ENCODE measurements around the gene C4orf33. TPM values are rescaled to one million over a fixed set of nuclear protein-coding genes. Genes with fewer than 3 reads are reported as not detected.

Gene C4orf33
- total and polyA plus RNA-seq, 4 experiments from 2014 or later: 4.6 to 7.6 (median 6.0) TPM

DNA sequence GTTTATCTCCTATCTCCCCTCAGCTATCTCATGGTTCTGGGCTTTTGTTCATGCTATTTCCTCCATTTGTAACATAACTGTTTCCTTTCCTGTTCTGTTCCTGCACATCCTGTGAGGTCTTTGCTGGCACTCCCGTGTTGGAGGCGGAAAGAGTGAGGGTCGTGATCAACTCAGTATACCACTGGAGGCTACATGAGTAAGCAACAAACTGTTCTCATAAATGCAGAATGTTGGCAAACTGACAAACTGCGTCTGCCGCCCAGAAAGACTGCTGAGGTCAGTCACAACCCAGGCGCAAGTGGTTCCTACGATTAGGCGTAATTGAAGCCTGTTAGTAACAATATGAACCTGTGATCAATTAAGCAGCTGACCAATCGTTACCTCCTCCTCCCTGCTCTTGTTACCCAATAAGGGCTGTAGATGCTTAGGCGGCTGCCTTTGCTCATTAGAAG lies 48.8 kb downstream of the C4orf33 start:
- Histone ChIP-seq H3K27me3 (ENCODE audit: insufficient read depth, low read length) (no peaks in the 10 kb centered on the region), H3K36me3 (ENCODE audit: insufficient read depth, low read length) (no peaks in the 10 kb centered on the region), H3K27ac (ENCODE audit: low read depth, low read length) (no peak overlapping the region), H3K4me1 (ENCODE audit: insufficient read depth, low read length) (no peaks in the 10 kb centered on the region), H3K9me3 (ENCODE audit: control insufficient read depth in 1 of 2, low read length in 2 of 2) (no peaks in the 10 kb centered on the region), H3K4me3 (ENCODE audit: low read length in 2 of 2) (no peak overlapping the region)
- Mint-ChIP-seq H3K27ac (no peak overlapping the region), H3K27me3 (peaks cover 4 to 6% of the 10 kb centered on the region in 2 donors), H3K9me3 (no peaks in the 10 kb centered on the region), H3K36me3 (no peaks in the 10 kb centered on the region), H3K4me3 (no peak overlapping the region), H3K4me1 (no peaks in the 10 kb centered on the region)
- CTCF ChIA-PET (ENCODE audit: partially characterized antibody): no interaction called here
- intact Hi-C loops (cut with micrococcal nuclease): no loop called here
- POLR2A ChIA-PET (ENCODE audit: partially characterized antibody): no interaction called here
- DNase-seq: no peak

DNA sequence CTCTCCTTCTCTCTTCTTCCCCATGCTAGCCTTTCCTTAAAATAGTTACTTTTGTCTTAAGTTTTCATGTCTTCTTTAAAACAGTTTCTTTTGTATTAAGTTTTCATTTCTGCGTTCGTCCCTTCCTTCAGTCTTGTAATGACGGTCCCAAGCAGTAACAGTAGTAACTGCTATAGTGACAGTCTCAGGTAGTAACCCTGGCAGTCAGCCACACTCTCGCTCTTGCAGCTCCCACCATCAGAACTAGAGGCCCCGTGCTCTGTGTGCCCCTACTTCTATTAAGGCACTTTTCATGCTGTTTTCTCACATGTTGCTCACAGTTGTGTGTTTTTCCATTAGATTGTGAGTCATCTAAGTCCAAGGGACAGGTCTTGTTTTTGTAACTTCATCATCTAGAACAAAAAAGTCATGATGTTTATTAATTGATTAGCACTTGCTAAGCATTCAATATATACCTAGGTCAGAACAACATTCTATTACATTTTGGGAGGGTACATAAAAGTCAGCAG lies 49.3 kb downstream of the C4orf33 start:
- DNase-seq: no peak
- Mint-ChIP-seq H3K27me3 (peaks cover 4 to 6% of the 10 kb centered on the region in 2 donors), H3K4me3 (no peak overlapping the region), H3K36me3 (no peaks in the 10 kb centered on the region), H3K4me1 (no peaks in the 10 kb centered on the region), H3K9me3 (no peaks in the 10 kb centered on the region), H3K27ac (no peak overlapping the region)
- no peaks in the 10 kb centered on the region for H3K27me3 ChIP-seq (ENCODE audit: insufficient read depth, low read length)
- CTCF ChIA-PET (ENCODE audit: partially characterized antibody): no interaction called here
- no peak overlapping the region for H3K4me3 ChIP-seq (ENCODE audit: low read length in 2 of 2)
- no peaks in the 10 kb centered on the region for H3K36me3 ChIP-seq (ENCODE audit: insufficient read depth, low read length)
- H3K4me1 ChIP-seq (ENCODE audit: insufficient read depth, low read length): no peaks in the 10 kb centered on the region
- POLR2A ChIA-PET (ENCODE audit: partially characterized antibody): no interaction called here
- intact Hi-C loops (cut with micrococcal nuclease): no loop called here
- no peaks in the 10 kb centered on the region for H3K9me3 ChIP-seq (ENCODE audit: control insufficient read depth in 1 of 2, low read length in 2 of 2)
- no peak overlapping the region for H3K27ac ChIP-seq (ENCODE audit: low read depth, low read length)

DNA sequence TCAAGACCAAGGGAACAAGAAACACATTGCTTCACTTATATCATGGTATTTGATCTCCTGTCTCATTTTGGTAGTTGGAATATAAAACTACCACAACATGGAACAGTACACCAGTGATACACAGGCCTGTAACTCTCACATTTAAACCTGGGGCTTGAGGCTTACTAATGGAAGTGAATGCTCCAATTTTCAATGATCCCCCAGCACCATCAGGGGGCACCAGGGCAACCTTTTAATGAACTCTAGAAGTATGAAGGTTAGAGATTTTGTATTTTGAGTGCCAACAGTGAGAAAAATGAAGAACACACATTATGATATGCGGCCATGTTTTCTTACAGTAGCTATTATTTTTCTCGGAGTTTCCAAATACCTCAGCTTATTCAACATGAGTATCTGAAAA lies 50.7 kb downstream of the C4orf33 start:
- H3K27ac ChIP-seq (ENCODE audit: low read depth, low read length): no peak overlapping the region
- Mint-ChIP-seq H3K27ac (no peak overlapping the region), H3K9me3 (no peaks in the 10 kb centered on the region), H3K4me1 (no peaks in the 10 kb centered on the region), H3K4me3 (no peak overlapping the region), H3K36me3 (no peaks in the 10 kb centered on the region), H3K27me3 (peaks cover 4 to 6% of the 10 kb centered on the region in 2 donors)
- intact Hi-C loops (cut with micrococcal nuclease): no loop called here
- no peaks in the 10 kb centered on the region for H3K36me3 ChIP-seq (ENCODE audit: insufficient read depth, low read length)
- ChIA-PET POLR2A (ENCODE audit: partially characterized antibody) (no interaction called here), CTCF (ENCODE audit: partially characterized antibody) (interaction anchor here (1.0 kb wide), 1 partner anchor 9 kb away, joined by 3 read pairs; no protein-coding TSS in a partner anchor)
- no peak for DNase-seq
- H3K4me3 ChIP-seq (ENCODE audit: low read length in 2 of 2): no peak overlapping the region
- H3K27me3 ChIP-seq (ENCODE audit: insufficient read depth, low read length): no peaks in the 10 kb centered on the region
- H3K9me3 ChIP-seq (ENCODE audit: control insufficient read depth in 1 of 2, low read length in 2 of 2): no peaks in the 10 kb centered on the region
- no peaks in the 10 kb centered on the region for H3K4me1 ChIP-seq (ENCODE audit: insufficient read depth, low read length)

DNA sequence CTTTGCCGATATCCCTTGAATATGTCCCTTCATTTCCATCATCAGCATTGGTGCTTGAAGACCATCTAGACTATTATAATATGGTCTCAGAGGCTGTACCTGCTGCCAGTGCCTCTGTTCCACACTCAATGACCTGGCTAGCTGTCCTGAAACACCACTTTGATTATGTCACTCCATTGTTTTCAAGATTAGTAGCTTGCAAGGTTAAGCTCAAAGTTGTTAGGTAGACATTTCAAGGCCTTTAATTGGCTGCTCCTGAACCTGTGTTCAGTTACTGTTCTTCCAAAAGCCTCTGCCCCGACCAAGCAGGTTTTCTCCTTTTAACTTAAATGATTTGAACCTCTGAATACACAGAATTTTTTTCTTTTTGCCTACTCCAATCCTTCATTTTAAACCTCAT lies 52.9 kb downstream of the C4orf33 start:
- POLR2A ChIA-PET (ENCODE audit: partially characterized antibody): no interaction called here
- Mint-ChIP-seq H3K4me3 (no peak overlapping the region), H3K36me3 (no peaks in the 10 kb centered on the region), H3K9me3 (no peaks in the 10 kb centered on the region), H3K4me1 (no peaks in the 10 kb centered on the region), H3K27ac (no peak overlapping the region), H3K27me3 (peaks cover 6 to 7% of the 10 kb centered on the region in 2 donors)
- Histone ChIP-seq H3K27me3 (ENCODE audit: insufficient read depth, low read length) (no peaks in the 10 kb centered on the region), H3K4me3 (ENCODE audit: low read length in 2 of 2) (no peak overlapping the region), H3K4me1 (ENCODE audit: insufficient read depth, low read length) (no peaks in the 10 kb centered on the region), H3K9me3 (ENCODE audit: control insufficient read depth in 1 of 2, low read length in 2 of 2) (no peaks in the 10 kb centered on the region), H3K27ac (ENCODE audit: low read depth, low read length) (no peak overlapping the region), H3K36me3 (ENCODE audit: insufficient read depth, low read length) (no peaks in the 10 kb centered on the region)
- intact Hi-C loops (cut with micrococcal nuclease): no loop called here
- CTCF ChIA-PET (ENCODE audit: partially characterized antibody): no interaction called here
- DNase-seq: no peak

DNA sequence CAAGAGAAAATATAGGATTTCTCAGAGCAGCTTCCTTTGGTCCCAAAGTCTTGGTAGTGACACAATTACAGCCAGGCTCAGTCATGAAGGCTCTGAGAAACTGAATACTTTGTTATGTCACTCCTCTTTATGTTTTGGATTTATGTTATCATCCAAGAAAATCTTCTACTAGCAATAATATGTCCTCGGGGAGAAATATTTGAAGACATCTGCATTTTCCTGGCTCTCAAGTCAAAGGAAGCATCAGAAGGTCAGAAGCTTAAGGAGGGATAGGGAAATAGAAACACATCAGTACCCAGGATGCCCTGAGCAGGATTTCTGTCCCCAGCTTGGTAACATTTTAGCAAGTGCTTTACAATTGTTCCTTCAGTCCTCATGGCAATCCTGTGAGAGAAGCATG lies 54.0 kb downstream of the C4orf33 start:
- Histone ChIP-seq H3K27ac (ENCODE audit: low read depth, low read length) (no peak overlapping the region), H3K27me3 (ENCODE audit: insufficient read depth, low read length) (no peaks in the 10 kb centered on the region), H3K36me3 (ENCODE audit: insufficient read depth, low read length) (no peaks in the 10 kb centered on the region), H3K4me1 (ENCODE audit: insufficient read depth, low read length) (no peaks in the 10 kb centered on the region), H3K4me3 (ENCODE audit: low read length in 2 of 2) (no peak overlapping the region), H3K9me3 (ENCODE audit: control insufficient read depth in 1 of 2, low read length in 2 of 2) (no peaks in the 10 kb centered on the region)
- Mint-ChIP-seq H3K9me3 (no peaks in the 10 kb centered on the region), H3K27me3 (peaks cover 4 to 7% of the 10 kb centered on the region in 2 donors), H3K36me3 (no peaks in the 10 kb centered on the region), H3K4me3 (no peak overlapping the region), H3K27ac (no peak overlapping the region), H3K4me1 (no peaks in the 10 kb centered on the region)
- ChIA-PET POLR2A (ENCODE audit: partially characterized antibody) (no interaction called here), CTCF (ENCODE audit: partially characterized antibody) (no interaction called here)
- intact Hi-C loops (cut with micrococcal nuclease): no loop called here
- DNase-seq: no peak

DNA sequence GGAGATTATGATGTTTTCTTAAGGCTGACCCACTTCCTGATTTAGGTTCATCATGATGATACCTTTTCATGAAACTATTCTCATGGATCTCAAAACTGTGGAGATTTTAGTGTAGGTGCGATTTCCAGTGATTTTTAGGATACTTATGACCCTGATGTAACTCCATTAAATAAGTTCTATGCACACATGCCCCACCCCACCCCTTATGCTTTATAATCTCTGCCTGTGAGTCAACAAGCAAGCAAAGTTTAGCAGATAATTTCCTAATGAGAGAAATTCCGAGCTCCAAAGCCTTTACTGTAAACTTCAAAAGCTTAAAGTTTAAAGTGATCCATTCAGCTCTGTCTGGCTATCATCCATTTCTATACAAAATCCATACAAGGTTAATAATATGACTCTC lies 56.4 kb downstream of the C4orf33 start:
- Mint-ChIP-seq H3K27me3 (peaks cover 2 to 5% of the 10 kb centered on the region in 2 donors), H3K4me3 (no peak overlapping the region), H3K36me3 (no peaks in the 10 kb centered on the region), H3K9me3 (no peaks in the 10 kb centered on the region), H3K27ac (no peak overlapping the region), H3K4me1 (no peaks in the 10 kb centered on the region)
- Histone ChIP-seq H3K27ac (ENCODE audit: low read depth, low read length) (no peak overlapping the region), H3K27me3 (ENCODE audit: insufficient read depth, low read length) (no peaks in the 10 kb centered on the region), H3K36me3 (ENCODE audit: insufficient read depth, low read length) (no peaks in the 10 kb centered on the region), H3K4me3 (ENCODE audit: low read length in 2 of 2) (no peak overlapping the region), H3K4me1 (ENCODE audit: insufficient read depth, low read length) (no peaks in the 10 kb centered on the region), H3K9me3 (ENCODE audit: control insufficient read depth in 1 of 2, low read length in 2 of 2) (no peaks in the 10 kb centered on the region)
- no peak for DNase-seq
- POLR2A ChIA-PET (ENCODE audit: partially characterized antibody): no interaction called here
- CTCF ChIA-PET (ENCODE audit: partially characterized antibody): no interaction called here
- intact Hi-C loops (cut with micrococcal nuclease): no loop called here

DNA sequence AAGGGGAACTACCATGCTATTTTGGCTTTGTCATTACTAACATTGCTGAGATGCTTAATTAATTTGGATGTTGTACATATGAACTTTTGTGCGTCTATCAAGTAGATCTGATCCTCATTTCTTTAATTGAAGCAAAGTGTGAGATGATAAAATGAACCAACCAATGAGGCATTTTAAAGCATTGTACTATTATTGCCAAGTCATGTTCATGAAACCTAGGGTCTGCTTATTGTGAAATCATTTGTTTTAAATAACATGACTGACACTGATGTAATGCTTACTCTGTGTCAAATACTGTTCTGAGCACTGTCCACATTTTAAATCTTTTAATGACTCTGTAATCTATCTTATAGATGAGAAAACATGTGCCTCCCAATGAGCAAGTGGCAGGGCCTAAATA lies 57.7 kb downstream of the C4orf33 start:
- no peak overlapping the region for H3K4me3 Mint-ChIP-seq
- no peaks in the 10 kb centered on the region for H3K4me1 ChIP-seq (ENCODE audit: insufficient read depth, low read length)
- DNase-seq: no peak
- no peaks in the 10 kb centered on the region for H3K4me1 Mint-ChIP-seq
- H3K27ac Mint-ChIP-seq: no peak overlapping the region
- no peaks in the 10 kb centered on the region for H3K27me3 ChIP-seq (ENCODE audit: insufficient read depth, low read length)
- H3K36me3 Mint-ChIP-seq: no peaks in the 10 kb centered on the region
- H3K27me3 Mint-ChIP-seq: peaks cover under 1 to 8% of the 10 kb centered on the region in 2 donors
- no peaks in the 10 kb centered on the region for H3K9me3 ChIP-seq (ENCODE audit: control insufficient read depth in 1 of 2, low read length in 2 of 2)
- POLR2A ChIA-PET (ENCODE audit: partially characterized antibody): no interaction called here
- no peak overlapping the region for H3K27ac ChIP-seq (ENCODE audit: low read depth, low read length)
- no peaks in the 10 kb centered on the region for H3K36me3 ChIP-seq (ENCODE audit: insufficient read depth, low read length)
- no peak overlapping the region for H3K4me3 ChIP-seq (ENCODE audit: low read length in 2 of 2)
- H3K9me3 Mint-ChIP-seq: peaks cover 0 to 2% (median 0%) of the 10 kb centered on the region in 8 donors
- CTCF ChIA-PET (ENCODE audit: partially characterized antibody): no interaction called here
- intact Hi-C loops (cut with micrococcal nuclease): no loop called here

DNA sequence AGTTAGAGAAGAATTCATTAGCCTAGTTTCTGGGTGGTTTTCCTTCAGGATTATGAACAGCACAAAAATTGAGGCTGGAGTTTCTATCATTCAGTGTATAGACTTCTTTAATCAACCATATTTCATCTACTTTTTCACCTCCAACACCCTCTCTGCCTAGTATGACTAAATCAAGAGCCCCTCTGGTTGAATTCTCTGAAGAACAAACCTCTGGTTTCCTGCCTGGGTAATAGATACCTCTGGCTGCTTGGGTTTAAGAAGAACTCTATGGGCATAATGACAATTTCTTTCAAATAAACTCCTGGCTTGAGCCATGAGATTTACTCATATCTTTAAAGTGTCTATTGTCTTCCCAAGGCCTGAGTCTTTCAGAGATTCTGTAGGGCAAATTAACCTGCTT lies 66.5 kb downstream of the C4orf33 start:
- Mint-ChIP-seq H3K9me3 (peaks cover 0 to 13% (median under 1%) of the 10 kb centered on the region in 8 donors), H3K27me3 (peaks cover 3 to 11% of the 10 kb centered on the region in 2 donors), H3K4me3 (no peak overlapping the region), H3K36me3 (no peaks in the 10 kb centered on the region), H3K27ac (no peak overlapping the region), H3K4me1 (no peaks in the 10 kb centered on the region)
- Histone ChIP-seq H3K9me3 (ENCODE audit: control insufficient read depth in 1 of 2, low read length in 2 of 2) (no peaks in the 10 kb centered on the region), H3K27ac (ENCODE audit: low read depth, low read length) (no peak overlapping the region), H3K4me3 (ENCODE audit: low read length in 2 of 2) (no peak overlapping the region), H3K27me3 (ENCODE audit: insufficient read depth, low read length) (no peaks in the 10 kb centered on the region), H3K36me3 (ENCODE audit: insufficient read depth, low read length) (no peaks in the 10 kb centered on the region), H3K4me1 (ENCODE audit: insufficient read depth, low read length) (no peaks in the 10 kb centered on the region)
- CTCF ChIA-PET (ENCODE audit: partially characterized antibody): no interaction called here
- no peak for DNase-seq
- intact Hi-C loops (cut with micrococcal nuclease): no loop called here
- POLR2A ChIA-PET (ENCODE audit: partially characterized antibody): no interaction called here
